AG04449 (cell line): Measurements from ENCODE around the gene SLC14A1.

Experiments used
- CTCF ChIA-PET: fragments of 350-600 bp; formaldehyde crosslinking; extraction: SDS; loops from one replicate; lab custom pipeline; 2021; ENCODE audit warnings: antibody characterized with exemption; lab: Yijun Ruan, JAX
- POLR2A ChIA-PET: fragments of 400-600, 350-600 bp; formaldehyde crosslinking; extraction: SDS; loops from one replicate; lab custom pipeline; 2020; ENCODE audit warnings: antibody characterized with exemption, inconsistent platforms; lab: Yijun Ruan, JAX
- DNase-seq: peaks from one replicate; pipeline ENCODE4 v3.0.0-alpha.2; 2010; ENCODE audit warnings: low read depth, low spot score
- H3K4me3 ChIP-seq: 2 replicates; pipeline ENCODE4 v1.5.1; 2011; ENCODE audit warnings: low read depth, mild to moderate bottlenecking, control low read depth, low read length
- TF ChIP-seq, protein P1 (sequence below): IDR thresholded peaks from one replicate; pipeline ENCODE4 v1.5.1; 2011; ENCODE audit warnings: mild to moderate bottlenecking, moderate library complexity, low read length, control low read depth, inconsistent platforms; ENCODE audit not compliant: insufficient read depth; ENCODE audit errors: missing control alignments

The SLC14A1 gene

DNA sequence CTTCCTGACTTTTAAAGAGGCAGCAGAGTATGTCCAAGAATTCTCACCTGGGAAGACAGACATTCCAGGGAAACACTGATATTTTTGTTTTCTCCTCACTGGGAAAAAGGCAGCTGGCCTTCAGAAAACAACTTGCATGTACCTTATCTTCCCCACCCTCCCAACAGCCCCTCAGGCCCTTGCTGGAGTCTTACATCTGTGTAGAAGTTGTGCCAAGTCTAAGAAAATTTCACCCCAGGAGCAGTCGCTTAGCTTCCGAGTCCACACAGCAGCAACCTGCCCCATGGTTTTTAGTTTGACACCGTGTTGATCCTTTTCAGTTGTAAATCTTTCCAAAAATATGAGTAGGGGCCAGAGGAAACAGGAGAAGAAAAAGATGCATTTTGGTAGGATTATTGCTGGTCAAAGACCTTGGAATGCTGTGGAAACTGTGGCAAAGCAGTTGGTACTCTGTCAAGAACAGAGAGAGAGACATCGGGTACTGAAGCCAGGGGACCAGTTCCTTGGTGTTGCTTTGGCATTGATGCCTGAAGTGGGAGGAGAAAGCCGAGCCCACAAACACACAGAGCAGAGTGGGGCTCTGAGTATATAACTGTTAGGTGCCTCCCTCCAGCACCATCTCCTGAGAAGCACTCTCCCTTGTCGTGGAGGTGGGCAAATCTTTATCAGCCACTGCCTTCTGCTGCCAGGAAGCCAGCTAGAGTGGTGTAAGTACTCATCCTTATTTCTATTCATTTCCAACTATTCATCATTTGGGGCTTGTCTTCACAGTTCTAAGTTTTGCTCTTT lies at the start of gene SLC14A1:
Gene SLC14A1 (plus strand): TSS at position 615 of the 789 bp plus-strand sequence. CDS start 6,140 bp downstream, outside the sequence.
- TF ChIP-seq, protein P1, sequence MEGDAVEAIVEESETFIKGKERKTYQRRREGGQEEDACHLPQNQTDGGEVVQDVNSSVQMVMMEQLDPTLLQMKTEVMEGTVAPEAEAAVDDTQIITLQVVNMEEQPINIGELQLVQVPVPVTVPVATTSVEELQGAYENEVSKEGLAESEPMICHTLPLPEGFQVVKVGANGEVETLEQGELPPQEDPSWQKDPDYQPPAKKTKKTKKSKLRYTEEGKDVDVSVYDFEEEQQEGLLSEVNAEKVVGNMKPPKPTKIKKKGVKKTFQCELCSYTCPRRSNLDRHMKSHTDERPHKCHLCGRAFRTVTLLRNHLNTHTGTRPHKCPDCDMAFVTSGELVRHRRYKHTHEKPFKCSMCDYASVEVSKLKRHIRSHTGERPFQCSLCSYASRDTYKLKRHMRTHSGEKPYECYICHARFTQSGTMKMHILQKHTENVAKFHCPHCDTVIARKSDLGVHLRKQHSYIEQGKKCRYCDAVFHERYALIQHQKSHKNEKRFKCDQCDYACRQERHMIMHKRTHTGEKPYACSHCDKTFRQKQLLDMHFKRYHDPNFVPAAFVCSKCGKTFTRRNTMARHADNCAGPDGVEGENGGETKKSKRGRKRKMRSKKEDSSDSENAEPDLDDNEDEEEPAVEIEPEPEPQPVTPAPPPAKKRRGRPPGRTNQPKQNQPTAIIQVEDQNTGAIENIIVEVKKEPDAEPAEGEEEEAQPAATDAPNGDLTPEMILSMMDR = no peak
- ChIA-PET CTCF (interaction anchor here (0.7 to 8.3 kb wide), 20 partner anchors 12 to 155 kb away, joined by 3 to 80 read pairs (median 8); no protein-coding TSS in a partner anchor), POLR2A (no interaction called here)
- no peak within 1 kb of the TSS for H3K4me3 ChIP-seq
- no peak for DNase-seq

DNA sequence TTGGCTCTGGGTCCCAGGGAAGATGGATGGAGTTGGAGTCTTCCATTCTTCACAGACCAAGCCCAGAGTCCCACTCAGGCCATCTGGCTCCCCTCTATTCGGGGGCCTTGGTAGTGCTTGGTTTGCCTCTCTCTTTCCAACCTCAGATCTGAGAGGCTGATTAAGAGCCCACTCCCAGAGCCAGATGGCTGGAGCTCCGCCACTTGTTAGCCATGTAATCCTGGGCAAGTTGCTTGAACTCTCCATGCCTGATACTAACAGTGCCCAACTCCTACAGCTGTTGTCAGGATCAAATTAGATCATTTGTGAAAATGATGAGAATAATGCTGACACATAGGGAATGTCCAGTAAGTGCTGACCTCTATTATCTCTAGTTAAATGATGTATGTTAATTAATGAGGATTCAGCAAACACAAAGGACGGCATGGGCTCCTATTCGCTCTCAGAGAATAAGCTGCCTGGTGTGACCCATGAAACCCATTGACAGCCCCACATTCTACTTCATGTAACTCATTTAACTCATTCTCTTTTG lies 46.6 kb upstream of the SLC14A1 start:
- no peak overlapping the region for H3K4me3 ChIP-seq
- POLR2A ChIA-PET = no interaction called here
- CTCF ChIA-PET = interaction anchor here (0.8 to 6.8 kb wide), 6 partner anchors 12 to 396 kb away, joined by 3 to 62 read pairs (median 4); no protein-coding TSS in a partner anchor
- TF ChIP-seq, protein P1 = no peak
- DNase-seq = no peak

DNA sequence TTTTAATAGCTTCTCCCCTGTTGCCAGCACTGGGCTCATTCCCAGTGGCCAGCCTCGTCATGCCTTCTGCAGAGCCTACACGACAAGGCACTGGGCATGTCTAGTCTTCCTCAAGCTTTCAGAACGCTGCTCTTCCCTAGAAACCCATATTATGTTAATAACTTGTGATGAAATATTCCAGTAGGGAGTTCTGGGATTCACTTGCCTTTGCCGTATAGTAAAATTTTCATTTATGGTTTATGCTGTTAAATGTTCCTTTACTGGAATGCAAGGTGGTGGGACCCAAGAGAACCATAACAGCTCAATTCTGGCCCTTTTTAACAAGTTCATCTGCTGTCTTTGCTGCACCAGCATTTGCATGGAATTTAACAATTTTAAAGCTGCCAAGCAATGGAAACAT lies 45.5 kb upstream of the SLC14A1 start:
- TF ChIP-seq, protein P1 = no peak
- CTCF ChIA-PET = interaction anchor here (0.6 to 6.8 kb wide), 9 partner anchors 10 to 395 kb away, joined by 3 to 62 read pairs (median 3); no protein-coding TSS in a partner anchor
- H3K4me3 ChIP-seq = no peak overlapping the region
- POLR2A ChIA-PET = no interaction called here
- DNase-seq = no peak

- TF ChIP-seq, protein P1 = no peak
- CTCF ChIA-PET = interaction anchor here (0.6 to 6.8 kb wide), 7 partner anchors 10 to 394 kb away, joined by 3 to 62 read pairs (median 5); no protein-coding TSS in a partner anchor
- POLR2A ChIA-PET = no interaction called here
- no peak for DNase-seq
- no peak overlapping the region for H3K4me3 ChIP-seq
Measured at GRCh38 chr18:45678850-45679249, 45.1 kb upstream of the SLC14A1 start.

DNA sequence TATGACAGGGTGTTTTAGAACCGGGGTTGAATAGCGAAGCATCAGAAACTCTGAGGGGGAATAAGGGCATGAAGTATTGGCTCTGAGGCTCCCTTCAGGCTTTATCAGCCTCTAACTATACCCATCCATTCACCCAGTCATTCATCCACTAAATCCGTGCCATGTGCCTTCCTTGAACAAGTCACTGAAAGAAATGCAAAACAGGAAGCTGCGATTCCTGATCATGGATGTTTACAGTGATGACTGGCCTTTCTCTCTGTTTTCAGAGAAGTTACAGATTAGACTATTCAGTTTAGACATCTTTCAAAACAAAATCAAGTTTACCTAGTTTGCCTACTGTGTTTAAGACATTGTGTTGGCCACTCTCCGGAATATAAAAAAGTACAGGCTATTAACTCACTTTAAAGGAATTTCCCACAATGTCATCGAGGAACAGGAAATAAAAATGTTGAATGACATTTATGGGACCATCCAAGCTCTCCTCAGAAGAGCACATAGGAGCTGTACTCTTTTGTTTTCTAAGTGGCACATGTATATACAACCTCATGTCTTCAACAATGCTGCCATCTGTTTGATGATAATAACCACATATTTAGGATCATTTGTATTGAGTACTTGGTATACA lies 43.8 kb upstream of the SLC14A1 start:
- TF ChIP-seq, protein P1 = no peak
- H3K4me3 ChIP-seq = no peak overlapping the region
- no peak for DNase-seq
- CTCF ChIA-PET = interaction anchor here (2.6 to 6.8 kb wide), 3 partner anchors 15 to 200 kb away, joined by 8 to 62 read pairs (median 16); no protein-coding TSS in a partner anchor
- POLR2A ChIA-PET = no interaction called here
